ENCODE measurements around the gene CACNA1B.
"Not testable (repeated sequence)": the region's sequence is repeated elsewhere in the genome, so short reads cannot be mapped to it uniquely, and the experiment has no call there.

Gene CACNA1B

DNA sequence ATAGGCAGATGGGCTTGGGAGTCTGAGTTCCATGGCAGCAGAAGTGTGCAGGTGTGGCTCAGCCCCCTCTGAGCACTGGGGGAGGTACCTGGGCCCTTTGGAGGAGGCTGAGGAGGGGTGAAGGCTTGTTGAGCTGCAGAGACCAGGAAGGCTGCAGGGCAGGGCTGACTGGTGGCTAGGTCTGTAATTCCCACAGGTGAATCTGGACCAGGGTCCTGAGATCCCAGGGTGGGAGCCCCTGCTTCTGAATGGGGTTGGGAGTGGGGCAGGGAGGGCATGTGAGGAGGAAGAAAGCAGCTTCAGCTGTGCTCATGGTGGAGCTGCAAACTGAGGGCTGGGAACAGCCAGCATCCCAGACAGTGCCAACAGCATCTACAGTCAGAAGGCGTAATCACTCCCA is 111.1 kb downstream of the CACNA1B start:
- no peak for DNase-seq

DNA sequence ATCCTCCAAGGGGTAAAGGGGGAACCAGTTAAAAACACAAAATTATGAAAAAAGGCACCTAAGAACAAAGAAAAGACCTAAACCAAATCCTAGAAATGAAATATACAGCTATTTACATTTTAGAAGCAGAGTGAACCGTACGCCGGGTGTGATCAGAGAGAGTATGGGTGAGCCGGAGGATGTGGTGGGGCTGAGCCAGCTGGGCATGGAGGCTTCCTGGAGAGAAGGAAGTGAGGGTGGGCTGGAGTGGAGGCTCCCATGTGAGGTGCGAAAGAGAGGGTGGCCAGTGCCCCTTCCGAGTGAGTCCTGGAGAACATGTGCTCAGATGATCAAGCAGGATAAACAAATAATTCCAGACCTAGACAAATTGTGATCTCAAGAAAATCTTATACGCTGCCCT is 111.6 kb downstream of the CACNA1B start:
- DNase-seq: no peak

DNA sequence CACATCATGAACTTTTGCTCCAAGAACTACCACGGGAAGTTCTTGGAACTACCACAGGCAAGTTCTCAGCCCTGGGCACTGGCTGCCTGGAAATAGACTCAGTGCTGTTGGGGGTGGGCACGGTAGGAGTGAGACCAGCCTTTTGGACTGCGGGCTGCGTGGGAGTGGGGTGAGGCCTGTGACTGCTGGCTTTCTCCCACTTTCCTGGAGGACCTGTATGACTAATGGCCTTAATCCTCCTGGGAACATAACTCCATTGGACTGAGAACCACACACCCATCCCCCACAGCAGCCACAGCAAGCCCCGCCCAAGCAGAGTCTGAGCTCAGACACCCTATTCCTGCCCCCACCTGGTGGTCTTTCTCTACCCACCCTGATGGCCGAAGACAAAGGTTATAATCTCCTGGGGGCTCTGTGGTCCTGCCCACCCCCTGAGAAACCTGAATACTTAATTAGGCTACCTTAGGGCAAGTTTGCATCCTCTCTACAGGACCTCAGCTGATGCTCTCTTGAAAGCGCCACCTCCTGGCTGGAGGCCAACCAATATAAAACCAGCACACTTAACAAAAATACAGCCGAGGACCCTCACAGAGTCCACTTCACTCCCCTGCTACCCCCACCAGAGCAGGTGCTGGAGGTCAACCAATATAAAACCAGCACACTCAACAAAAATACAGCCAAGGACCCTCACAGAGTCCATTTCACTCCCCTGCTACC is 112.6 kb downstream of the CACNA1B start:
- no peak for DNase-seq

GRCh38 chr9:138003485-138004190 is 126.1 kb downstream of the CACNA1B start:
- DNase-seq: no peak

GRCh38 chr9:138006576-138007233 is 129.1 kb downstream of the CACNA1B start:
- no peak for DNase-seq

GRCh38 chr9:138007566-138007917 is 130.0 kb downstream of the CACNA1B start:
- no peak for DNase-seq

DNA sequence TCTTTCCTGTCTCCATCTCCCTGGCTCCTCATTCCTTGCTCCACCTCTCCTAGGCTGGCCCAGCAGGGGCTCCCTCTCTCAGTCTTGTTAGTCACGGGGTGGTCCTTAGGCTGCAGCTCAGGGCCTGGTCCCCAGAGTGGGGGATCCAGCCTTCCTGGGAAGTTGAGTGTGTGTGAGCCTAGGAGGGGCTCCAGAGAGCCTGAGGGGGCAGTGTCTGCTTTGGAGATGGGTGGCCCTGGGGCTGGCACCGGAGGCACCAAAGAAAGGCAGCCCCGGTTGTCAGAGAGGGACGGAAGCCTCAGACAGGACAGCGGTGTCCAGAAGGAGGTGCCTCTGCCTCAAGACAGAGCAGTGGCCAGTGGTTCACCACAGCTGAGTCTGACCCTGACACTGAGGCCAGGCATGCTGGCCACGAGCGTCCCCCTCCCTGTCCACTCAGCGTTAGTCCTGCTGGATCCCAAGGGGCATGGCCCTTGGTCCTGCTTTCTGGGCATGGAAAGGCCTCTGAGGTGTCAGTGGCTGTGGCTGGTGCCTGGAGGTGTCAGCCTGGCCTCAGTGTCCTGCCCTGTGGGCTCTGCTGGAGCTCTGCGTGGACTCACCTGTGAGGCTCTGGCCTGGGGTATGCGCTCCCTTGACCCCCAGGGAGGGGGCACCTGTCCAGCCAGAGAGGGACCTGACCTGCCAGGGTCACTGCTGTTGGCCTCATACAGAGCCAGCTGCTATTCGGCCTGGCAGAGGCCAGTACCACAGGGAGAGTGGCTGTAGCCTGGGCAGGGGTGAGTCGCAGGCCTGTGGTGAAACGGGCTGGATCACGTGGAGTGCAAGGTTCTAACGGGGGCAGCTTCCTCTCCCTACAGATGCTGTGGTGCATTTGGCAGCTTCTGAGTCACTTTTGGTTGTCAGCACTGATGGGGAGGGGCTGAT is 130.6 kb downstream of the CACNA1B start:
- DNase-seq: no peak

- DNase-seq: no peak
Measured at GRCh38 chr9:138009016-138009802, 131.6 kb downstream of the CACNA1B start.

DNA sequence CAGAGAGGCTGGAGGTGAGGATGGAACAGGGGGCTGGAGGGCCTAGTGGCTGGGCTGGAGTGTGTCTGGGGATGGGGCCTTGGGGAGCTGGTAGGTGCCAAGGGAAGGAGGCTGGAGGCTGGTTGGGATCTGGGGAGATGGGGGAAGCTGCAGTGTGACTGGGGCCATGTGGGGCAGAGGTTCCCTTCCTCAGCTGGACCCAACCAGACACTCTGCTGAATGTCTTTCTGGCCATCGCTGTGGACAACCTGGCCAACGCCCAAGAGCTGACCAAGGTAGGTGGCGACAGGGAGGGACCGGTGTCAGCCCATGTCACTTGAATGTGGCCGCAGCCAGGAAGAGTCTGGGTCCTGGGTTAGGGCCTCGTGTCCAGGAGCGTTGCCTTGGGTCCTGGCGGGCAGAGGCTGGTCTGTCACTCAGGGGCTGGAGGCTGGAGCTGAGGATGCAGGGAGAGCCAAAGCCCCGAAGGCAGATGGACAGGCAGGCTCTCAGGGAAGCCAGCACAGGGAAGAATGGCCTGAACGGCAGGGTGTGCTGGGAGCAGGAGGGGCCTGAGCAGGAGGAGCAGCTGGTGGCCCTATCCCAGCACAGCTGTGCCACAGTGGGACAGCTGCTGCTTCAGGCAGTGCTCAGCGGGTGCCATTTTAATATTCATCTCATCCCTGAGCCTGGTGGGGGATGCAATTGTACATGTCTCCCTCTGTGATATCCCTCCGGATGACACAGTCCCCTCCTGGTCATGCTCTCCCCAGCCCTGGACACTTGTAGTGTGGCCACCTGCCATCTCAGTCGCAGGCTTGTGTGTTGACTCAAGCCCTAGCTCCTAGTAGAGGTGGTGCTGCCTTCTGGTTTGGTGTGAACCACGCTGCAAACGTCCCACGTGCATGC is 132.5 kb downstream of the CACNA1B start:
- no peak for DNase-seq

GRCh38 chr9:138010861-138011260 is 133.3 kb downstream of the CACNA1B start:
- no peak for DNase-seq

GRCh38 chr9:138011951-138012500 is 134.4 kb downstream of the CACNA1B start:
- no peak for DNase-seq

GRCh38 chr9:138013273-138013672 is 135.7 kb downstream of the CACNA1B start:
- no peak for DNase-seq

DNA sequence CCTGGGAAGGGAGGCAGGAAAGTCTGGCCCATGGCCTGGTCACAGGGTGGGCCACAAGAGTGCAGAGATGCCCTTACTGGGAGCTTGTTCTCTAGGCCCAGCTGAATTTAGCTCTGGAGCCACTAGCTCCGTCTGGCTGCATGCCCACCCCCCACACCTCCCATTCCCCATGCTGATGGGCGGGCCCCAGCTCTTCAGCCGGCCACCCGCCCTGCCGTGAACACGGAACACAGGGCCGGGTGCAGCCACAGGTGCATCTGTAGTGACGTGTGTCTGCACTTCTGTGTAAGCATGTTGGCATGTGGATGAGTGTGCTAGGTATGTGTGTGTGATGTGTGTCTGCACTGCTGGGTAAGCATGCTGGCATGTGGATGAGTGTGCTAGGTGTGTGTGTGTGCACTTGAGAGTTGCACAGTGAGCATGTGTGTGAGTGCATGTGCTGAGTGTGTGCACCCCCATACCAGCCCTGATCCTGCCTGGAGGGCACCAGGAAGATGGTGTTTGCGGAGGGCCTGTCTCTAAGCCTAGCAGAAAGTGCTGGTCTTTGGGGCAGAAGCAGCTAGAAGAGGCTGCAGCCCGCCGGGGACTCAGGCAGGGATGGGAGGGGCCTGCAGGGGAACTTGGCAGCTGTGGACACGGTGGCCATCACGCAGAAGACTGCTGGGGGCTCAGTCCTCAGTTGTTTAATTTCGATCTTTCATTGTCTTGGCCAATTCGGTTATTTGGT is 136.4 kb downstream of the CACNA1B start:
- no peak for DNase-seq

DNA sequence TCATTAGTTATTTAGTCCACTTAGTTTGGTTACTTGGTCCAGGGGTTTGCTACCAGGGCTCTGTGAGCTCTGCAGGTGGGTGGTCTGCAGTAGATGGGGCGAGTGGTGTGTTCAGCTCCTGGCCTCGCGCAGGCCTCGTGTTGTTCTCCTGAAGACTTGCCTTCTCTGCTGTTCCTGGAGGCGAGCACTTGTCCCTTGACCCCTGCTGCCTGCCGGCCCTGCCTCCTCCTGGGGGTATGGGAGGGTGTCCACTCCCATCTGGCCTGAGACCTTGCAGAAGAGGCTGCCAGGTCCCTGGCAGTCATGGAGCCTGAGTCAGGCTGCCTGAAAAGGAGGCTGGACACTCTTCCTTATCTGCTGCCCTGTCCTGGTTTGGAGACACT is 137.0 kb downstream of the CACNA1B start:
- no peak for DNase-seq

DNA sequence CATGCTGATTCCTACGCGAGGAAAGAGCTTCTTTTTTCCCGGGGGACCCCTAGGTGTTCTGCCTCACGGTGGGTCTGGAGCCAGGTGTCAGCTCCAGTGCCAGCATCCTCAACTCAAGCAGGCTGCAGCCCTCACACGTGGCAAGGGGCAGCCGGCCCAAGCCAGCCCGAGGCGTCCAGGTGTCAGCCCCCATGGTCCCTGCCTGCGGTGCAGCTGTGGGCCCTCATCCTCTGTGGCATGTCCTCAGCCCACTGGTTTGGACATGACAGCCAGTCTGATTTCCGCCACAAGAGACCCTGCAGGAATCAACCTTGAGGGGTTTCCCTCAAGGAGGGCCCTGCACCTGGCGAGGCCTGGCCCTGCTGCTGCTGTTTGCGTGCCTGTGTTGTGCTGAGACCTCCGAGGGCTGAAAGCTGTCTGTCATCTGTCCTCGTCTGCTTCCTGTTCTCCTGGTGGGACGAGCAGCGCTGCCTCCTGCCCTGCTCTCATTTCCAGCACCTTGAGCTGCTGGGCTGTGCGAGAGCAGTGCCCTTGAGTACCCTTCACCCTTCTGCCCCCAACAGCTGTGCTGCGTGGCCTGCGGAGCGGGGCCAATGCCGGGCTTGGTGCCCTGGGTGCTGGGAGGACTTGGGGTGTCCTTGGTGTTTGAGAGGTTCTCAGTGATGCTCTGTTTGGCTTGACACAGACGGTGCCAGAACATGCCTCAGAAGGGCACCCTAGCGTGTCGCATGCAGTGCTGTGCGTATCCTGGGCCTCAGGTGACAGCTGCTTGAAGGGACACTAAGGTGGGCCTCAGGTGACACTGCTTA is 137.6 kb downstream of the CACNA1B start:
- no peak for DNase-seq

DNA sequence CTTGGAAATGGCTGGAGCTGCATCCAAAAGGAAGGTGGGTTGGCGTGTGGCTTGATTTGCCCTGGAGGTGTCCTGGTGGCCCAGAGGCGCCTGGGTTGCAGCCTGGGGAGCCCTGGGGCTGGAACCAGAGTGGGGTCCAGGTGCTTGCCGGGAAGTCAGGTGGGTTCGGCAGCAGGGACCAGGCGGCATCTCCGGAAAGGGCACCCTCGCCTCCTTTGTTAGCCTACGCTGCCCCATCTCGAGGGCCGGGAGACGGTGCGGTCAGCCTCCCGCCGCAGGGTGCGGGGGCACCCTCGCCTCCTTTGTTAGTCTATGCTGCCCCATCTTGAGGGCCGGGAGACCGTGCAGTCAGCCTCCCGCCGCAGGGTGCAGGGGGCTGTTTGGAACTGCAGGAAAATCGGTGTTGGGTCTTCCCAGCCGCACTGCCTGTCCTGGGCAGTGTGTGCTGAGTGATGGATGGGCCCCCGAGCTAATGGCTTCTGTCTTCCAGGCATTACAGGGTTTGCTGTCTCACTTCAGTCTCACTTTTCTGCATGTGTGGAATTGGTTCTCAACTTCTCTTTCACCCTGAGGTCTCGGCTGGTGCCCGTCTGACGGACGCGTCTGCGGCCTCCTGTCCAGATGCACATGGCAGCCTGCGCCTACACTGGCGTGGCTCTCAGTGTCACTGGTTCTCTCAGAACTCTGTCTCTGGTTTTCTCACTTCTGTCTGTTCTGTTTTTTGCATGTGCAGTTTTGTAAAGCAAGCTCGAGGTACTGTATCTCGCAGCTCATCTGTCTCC is 139.0 kb downstream of the CACNA1B start:
- DNase-seq: no peak

DNA sequence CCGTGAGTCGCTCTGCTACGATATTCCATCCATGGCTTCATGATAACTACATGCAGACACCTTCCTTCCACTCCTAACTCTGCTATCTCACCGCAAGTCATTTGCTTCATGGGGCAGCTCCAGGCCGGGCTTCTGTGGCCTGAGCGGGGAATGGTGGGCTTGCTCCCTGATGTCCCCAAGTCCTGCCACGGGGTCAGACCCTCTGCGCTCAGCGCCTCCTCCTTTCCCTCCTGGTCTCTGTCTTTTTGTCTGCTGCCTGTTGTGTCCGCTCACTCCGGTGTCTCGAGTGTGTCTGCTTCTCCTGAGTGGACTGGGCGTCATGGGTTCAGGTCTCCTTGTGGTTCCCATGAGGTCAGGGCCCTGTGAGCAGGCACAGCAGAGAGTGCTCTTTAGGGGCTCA is 139.6 kb downstream of the CACNA1B start:
- DNase-seq: no peak

- DNase-seq: not testable (repeated sequence)
Measured at GRCh38 chr9:138019514-138019913, 141.9 kb downstream of the CACNA1B start.

Measured in stimulated activated CD4-positive, alpha-beta T cell treated with anti-CD3 and anti-CD28 coated beads, Interleukin-15, amount 100 ng/mL, for 24 hours (primary cell).